ENCODE data around the gene DEFB123.
"Not testable (repeated sequence)": the region's sequence is repeated elsewhere in the genome, so short reads cannot be mapped to it uniquely, and the experiment has no call there.

GRCh38 chr20:31426891-31427551, 13.4 kb upstream of the DEFB123 start:
- not testable (repeated sequence) for TF ChIP-seq POLR2A (IDR thresholded peaks at IDR 0.05)
- TF ChIP-seq, protein P1, sequence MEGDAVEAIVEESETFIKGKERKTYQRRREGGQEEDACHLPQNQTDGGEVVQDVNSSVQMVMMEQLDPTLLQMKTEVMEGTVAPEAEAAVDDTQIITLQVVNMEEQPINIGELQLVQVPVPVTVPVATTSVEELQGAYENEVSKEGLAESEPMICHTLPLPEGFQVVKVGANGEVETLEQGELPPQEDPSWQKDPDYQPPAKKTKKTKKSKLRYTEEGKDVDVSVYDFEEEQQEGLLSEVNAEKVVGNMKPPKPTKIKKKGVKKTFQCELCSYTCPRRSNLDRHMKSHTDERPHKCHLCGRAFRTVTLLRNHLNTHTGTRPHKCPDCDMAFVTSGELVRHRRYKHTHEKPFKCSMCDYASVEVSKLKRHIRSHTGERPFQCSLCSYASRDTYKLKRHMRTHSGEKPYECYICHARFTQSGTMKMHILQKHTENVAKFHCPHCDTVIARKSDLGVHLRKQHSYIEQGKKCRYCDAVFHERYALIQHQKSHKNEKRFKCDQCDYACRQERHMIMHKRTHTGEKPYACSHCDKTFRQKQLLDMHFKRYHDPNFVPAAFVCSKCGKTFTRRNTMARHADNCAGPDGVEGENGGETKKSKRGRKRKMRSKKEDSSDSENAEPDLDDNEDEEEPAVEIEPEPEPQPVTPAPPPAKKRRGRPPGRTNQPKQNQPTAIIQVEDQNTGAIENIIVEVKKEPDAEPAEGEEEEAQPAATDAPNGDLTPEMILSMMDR (IDR thresholded peaks at IDR 0.05), result not testable (repeated sequence)
